Measurements from ENCODE around the gene ABHD13. TPM values are rescaled to one million over a fixed set of nuclear protein-coding genes. Genes with fewer than 3 reads are reported as not detected.

The ABHD13 gene
- total and polyA plus RNA-seq, 7 experiments from 2014 or later = 7.9 to 19.8 (median 11.6) TPM

DNA sequence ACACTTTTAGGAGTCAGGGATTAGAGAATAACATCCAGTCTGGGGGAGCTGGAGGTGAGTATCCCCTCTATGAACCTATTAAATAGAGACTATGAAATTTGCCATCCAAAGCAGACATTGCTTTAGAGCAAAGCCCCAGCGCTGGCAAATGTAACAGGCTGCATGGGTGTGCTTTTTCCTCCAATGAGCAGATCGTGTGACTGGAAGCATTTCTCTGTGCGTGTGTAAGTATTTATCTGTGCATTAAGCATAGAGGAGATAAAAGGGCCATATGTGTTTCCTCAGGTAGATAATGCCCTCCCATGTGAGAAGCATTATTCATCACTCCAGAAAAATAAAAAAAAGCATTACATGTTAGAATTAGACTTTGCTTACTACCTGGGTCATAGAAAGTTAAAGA is 52.2 kb downstream of the ABHD13 start:
- DNase-seq (peak in 1 of 9 donors; percentile 15), ATAC-seq (no peak)
- ChIA-PET CTCF (no interaction called here), POLR2A (interaction anchor here (0.8 to 2.8 kb wide), 4 partner anchors 37 to 67 kb away, joined by 3 to 12 read pairs (median 5); partner anchors contain the start of gene ABHD13)
- Mint-ChIP-seq H3K27me3 (no peaks in the 10 kb centered on the region), H3K27ac (peak overlapping the region; percentile 78 to 97 (median 92)), H3K36me3 (peaks cover 0 to 13% (median 0%) of the 10 kb centered on the region in 5 donors), H3K9me3 (peaks cover 0 to 4% (median 0%) of the 10 kb centered on the region in 11 donors), H3K4me3 (peak overlapping the region; percentile 83 to 98 (median 90)), H3K4me1 (peaks cover 23 to 63% (median 52%) of the 10 kb centered on the region in 7 donors)
- Histone ChIP-seq H3K27me3 (ENCODE audit: control insufficient read depth in 2 of 2, insufficient read depth in 2 of 2, low read length in 2 of 2) (no peaks in the 10 kb centered on the region), H3K36me3 (ENCODE audit: control insufficient read depth in 2 of 3, insufficient read depth in 3 of 3, low read length in 3 of 3) (no peaks in the 10 kb centered on the region), H3K27ac (ENCODE audit: low read depth, low read length) (peak overlapping the region; percentile 66), H3K9me3 (ENCODE audit: control insufficient read depth in 2 of 3, low read length in 3 of 3) (no peaks in the 10 kb centered on the region), H3K4me3 (ENCODE audit: low read length) (peak overlapping the region; percentile 65), H3K4me1 (ENCODE audit: control insufficient read depth in 2 of 2, insufficient read depth in 2 of 2, low read length in 2 of 2) (peaks cover 0 to 7% of the 10 kb centered on the region in 2 donors)
- intact Hi-C loops (cut with micrococcal nuclease) = loop anchor here (1.0 to 2.0 kb wide), 4 partner anchors 18 to 50 kb away; no protein-coding TSS in a partner anchor

- Histone ChIP-seq H3K27me3 (ENCODE audit: control insufficient read depth in 2 of 2, insufficient read depth in 2 of 2, low read length in 2 of 2) (no peaks in the 10 kb centered on the region), H3K27ac (ENCODE audit: low read depth, low read length) (no peak overlapping the region), H3K4me3 (ENCODE audit: low read length) (no peak overlapping the region), H3K9me3 (ENCODE audit: control insufficient read depth in 2 of 3, low read length in 3 of 3) (no peaks in the 10 kb centered on the region), H3K36me3 (ENCODE audit: control insufficient read depth in 2 of 3, insufficient read depth in 3 of 3, low read length in 3 of 3) (no peaks in the 10 kb centered on the region), H3K4me1 (ENCODE audit: control insufficient read depth in 2 of 2, insufficient read depth in 2 of 2, low read length in 2 of 2) (peaks cover 0 to 7% of the 10 kb centered on the region in 2 donors)
- H3K4me1 Mint-ChIP-seq = peaks cover 19 to 45% (median 38%) of the 10 kb centered on the region in 7 donors
- ChIA-PET POLR2A (interaction anchor here (2.8 kb wide), 1 partner anchor 55 kb away, joined by 12 read pairs; the partner anchor contains the start of gene ABHD13), CTCF (no interaction called here)
- H3K4me3 Mint-ChIP-seq = peak overlapping the region in 4 of 10 donors; percentile 2 to 69 (median 9)
- peaks cover 0 to 1% (median 0%) of the 10 kb centered on the region in 11 donors for H3K9me3 Mint-ChIP-seq
- H3K36me3 Mint-ChIP-seq = peaks cover 0 to 10% (median 4%) of the 10 kb centered on the region in 5 donors
- H3K27me3 Mint-ChIP-seq = no peaks in the 10 kb centered on the region
- intact Hi-C loops (cut with micrococcal nuclease) = loop anchor here in 1 of 2 donors (2.0 kb wide), 1 partner anchor 14 kb away; no protein-coding TSS in a partner anchor
- peak overlapping the region in 3 of 9 donors; percentile 32 to 72 (median 57) for H3K27ac Mint-ChIP-seq
- no peak for ATAC-seq
- no peak for DNase-seq
Observed at GRCh38 chr13:108272333-108272732, 54.1 kb downstream of the ABHD13 start.

DNA sequence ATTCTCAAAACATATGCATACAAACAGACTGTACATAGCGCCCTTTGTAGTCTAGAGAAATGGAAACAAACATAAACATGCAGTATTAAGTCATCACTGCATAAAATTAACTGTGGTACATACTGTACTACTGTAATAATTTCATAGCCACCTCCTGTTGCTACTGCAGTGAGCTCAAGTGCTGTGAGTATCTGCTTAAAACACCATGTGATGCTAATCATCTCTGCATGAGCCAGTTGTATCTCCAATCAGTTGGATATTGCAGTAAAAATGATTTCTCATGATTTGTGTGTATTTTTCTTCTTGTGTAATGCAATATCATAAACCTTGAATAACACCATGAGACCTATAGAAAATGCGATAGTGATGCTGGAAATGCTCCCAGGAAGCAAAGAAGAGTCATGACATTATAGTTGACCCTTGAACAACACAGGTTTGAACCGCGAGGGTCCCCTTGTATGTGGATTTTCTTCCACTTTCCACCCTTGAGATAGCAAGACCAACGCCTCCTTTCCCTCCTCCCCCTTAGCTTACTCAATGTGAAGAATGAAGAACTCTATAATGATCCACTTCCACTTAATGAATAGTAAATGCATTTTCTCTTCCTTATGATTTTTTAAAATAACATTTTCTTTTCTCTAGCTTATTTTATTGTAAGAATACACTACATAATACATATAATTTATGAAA is 55.4 kb downstream of the ABHD13 start:
- Mint-ChIP-seq H3K27me3 (peaks cover 0 to 4% (median 0%) of the 10 kb centered on the region in 5 donors), H3K4me1 (peaks cover 20 to 33% (median 29%) of the 10 kb centered on the region in 7 donors), H3K36me3 (peaks cover 0 to 14% (median 4%) of the 10 kb centered on the region in 5 donors), H3K9me3 (peaks cover 0 to 2% (median 0%) of the 10 kb centered on the region in 11 donors), H3K4me3 (peak overlapping the region in 1 of 10 donors; percentile 44), H3K27ac (peak overlapping the region in 1 of 9 donors; percentile 20)
- Histone ChIP-seq H3K27me3 (ENCODE audit: control insufficient read depth in 2 of 2, insufficient read depth in 2 of 2, low read length in 2 of 2) (no peaks in the 10 kb centered on the region), H3K36me3 (ENCODE audit: control insufficient read depth in 2 of 3, insufficient read depth in 3 of 3, low read length in 3 of 3) (no peaks in the 10 kb centered on the region), H3K9me3 (ENCODE audit: control insufficient read depth in 2 of 3, low read length in 3 of 3) (no peaks in the 10 kb centered on the region), H3K4me1 (ENCODE audit: control insufficient read depth in 2 of 2, insufficient read depth in 2 of 2, low read length in 2 of 2) (peaks cover 0 to 7% of the 10 kb centered on the region in 2 donors), H3K27ac (ENCODE audit: low read depth, low read length) (no peak overlapping the region), H3K4me3 (ENCODE audit: low read length) (no peak overlapping the region)
- DNase-seq (no peak), ATAC-seq (no peak)
- intact Hi-C loops (cut with micrococcal nuclease) = loop anchor here in 1 of 2 donors (2.0 kb wide), 1 partner anchor 15 kb away; no protein-coding TSS in a partner anchor
- ChIA-PET POLR2A (no interaction called here), CTCF (no interaction called here)

DNA sequence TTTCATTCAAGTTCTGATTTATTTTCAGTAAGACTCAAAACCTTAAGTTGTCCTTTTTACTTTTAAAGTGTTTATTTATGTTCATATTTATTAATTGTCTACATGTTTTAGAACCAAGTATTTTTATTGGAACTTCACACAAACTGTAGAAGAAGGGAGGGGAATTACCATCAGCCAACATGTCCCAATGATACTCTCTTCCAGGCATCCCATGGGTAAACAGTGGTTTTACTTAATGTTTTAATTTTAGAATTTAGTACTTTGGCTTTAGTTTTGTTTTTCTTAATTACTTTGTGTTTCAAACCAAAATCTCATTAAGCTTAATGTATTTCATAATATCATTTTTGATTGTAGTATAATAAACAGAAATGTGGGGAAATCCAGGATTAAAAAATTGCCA is 56.5 kb downstream of the ABHD13 start:
- Mint-ChIP-seq H3K36me3 (peaks cover 5 to 20% (median 10%) of the 10 kb centered on the region in 5 donors), H3K27me3 (peaks cover 0 to 4% (median 0%) of the 10 kb centered on the region in 5 donors), H3K27ac (no peak overlapping the region), H3K4me3 (no peak overlapping the region), H3K9me3 (peaks cover 0 to 2% (median 0%) of the 10 kb centered on the region in 11 donors), H3K4me1 (peaks cover 14 to 26% (median 20%) of the 10 kb centered on the region in 7 donors)
- no peak overlapping the region for H3K4me3 ChIP-seq (ENCODE audit: low read length)
- intact Hi-C loops (cut with micrococcal nuclease) = no loop called here
- H3K36me3 ChIP-seq (ENCODE audit: control insufficient read depth in 2 of 3, insufficient read depth in 3 of 3, low read length in 3 of 3) = no peaks in the 10 kb centered on the region
- H3K27me3 ChIP-seq (ENCODE audit: control insufficient read depth in 2 of 2, insufficient read depth in 2 of 2, low read length in 2 of 2) = no peaks in the 10 kb centered on the region
- H3K27ac ChIP-seq (ENCODE audit: low read depth, low read length) = no peak overlapping the region
- no peak for DNase-seq
- H3K4me1 ChIP-seq (ENCODE audit: control insufficient read depth in 2 of 2, insufficient read depth in 2 of 2, low read length in 2 of 2) = peaks cover 0 to 7% of the 10 kb centered on the region in 2 donors
- no peaks in the 10 kb centered on the region for H3K9me3 ChIP-seq (ENCODE audit: control insufficient read depth in 2 of 3, low read length in 3 of 3)
- no peak for ATAC-seq
- CTCF ChIA-PET = no interaction called here
- POLR2A ChIA-PET = no interaction called here

- ChIA-PET POLR2A (interaction anchor here (1.1 kb wide), 1 partner anchor 58 kb away, joined by 4 read pairs; the partner anchor contains the start of gene ABHD13), CTCF (interaction anchor here (1.0 kb wide), 1 partner anchor 621 kb away, joined by 3 read pairs; no protein-coding TSS in a partner anchor)
Observed at GRCh38 chr13:108276060-108276459, 57.9 kb downstream of the ABHD13 start.

GRCh38 chr13:108278466-108278865 is 60.3 kb downstream of the ABHD13 start:
- Histone ChIP-seq H3K27me3 (ENCODE audit: control insufficient read depth in 2 of 2, insufficient read depth in 2 of 2, low read length in 2 of 2) (no peaks in the 10 kb centered on the region), H3K36me3 (ENCODE audit: control insufficient read depth in 2 of 3, insufficient read depth in 3 of 3, low read length in 3 of 3) (no peaks in the 10 kb centered on the region), H3K9me3 (ENCODE audit: control insufficient read depth in 2 of 3, low read length in 3 of 3) (no peaks in the 10 kb centered on the region), H3K4me1 (ENCODE audit: control insufficient read depth in 2 of 2, insufficient read depth in 2 of 2, low read length in 2 of 2) (no peaks in the 10 kb centered on the region), H3K4me3 (ENCODE audit: low read length) (no peak overlapping the region), H3K27ac (ENCODE audit: low read depth, low read length) (no peak overlapping the region)
- H3K27me3 Mint-ChIP-seq = peaks cover 0 to 4% (median 0%) of the 10 kb centered on the region in 5 donors
- H3K4me3 Mint-ChIP-seq = no peak overlapping the region
- intact Hi-C loops (cut with micrococcal nuclease) = no loop called here
- DNase-seq (no peak), ATAC-seq (no peak)
- peaks cover 5 to 23% (median 16%) of the 10 kb centered on the region in 5 donors for H3K36me3 Mint-ChIP-seq
- peaks cover 0 to 2% (median 0%) of the 10 kb centered on the region in 11 donors for H3K9me3 Mint-ChIP-seq
- peaks cover 0 to 12% (median 0%) of the 10 kb centered on the region in 7 donors for H3K4me1 Mint-ChIP-seq
- ChIA-PET POLR2A (interaction anchor here (0.6 kb wide), 1 partner anchor 225 kb away, joined by 4 read pairs; no protein-coding TSS in a partner anchor), CTCF (no interaction called here)
- H3K27ac Mint-ChIP-seq = no peak overlapping the region

More at GRCh38 chr13:108276060-108276459, 57.9 kb downstream of the ABHD13 start:
- no peak overlapping the region for H3K4me3 Mint-ChIP-seq
- intact Hi-C loops (cut with micrococcal nuclease) = no loop called here
- peaks cover 5 to 20% (median 12%) of the 10 kb centered on the region in 5 donors for H3K36me3 Mint-ChIP-seq
- H3K4me1 Mint-ChIP-seq = peaks cover 6 to 16% (median 8%) of the 10 kb centered on the region in 7 donors
- H3K27me3 Mint-ChIP-seq = peaks cover 0 to 4% (median 0%) of the 10 kb centered on the region in 5 donors
- peaks cover 0 to 2% (median 0%) of the 10 kb centered on the region in 11 donors for H3K9me3 Mint-ChIP-seq
- Histone ChIP-seq H3K4me3 (ENCODE audit: low read length) (no peak overlapping the region), H3K4me1 (ENCODE audit: control insufficient read depth in 2 of 2, insufficient read depth in 2 of 2, low read length in 2 of 2) (no peaks in the 10 kb centered on the region), H3K9me3 (ENCODE audit: control insufficient read depth in 2 of 3, low read length in 3 of 3) (no peaks in the 10 kb centered on the region), H3K36me3 (ENCODE audit: control insufficient read depth in 2 of 3, insufficient read depth in 3 of 3, low read length in 3 of 3) (no peaks in the 10 kb centered on the region), H3K27ac (ENCODE audit: low read depth, low read length) (no peak overlapping the region), H3K27me3 (ENCODE audit: control insufficient read depth in 2 of 2, insufficient read depth in 2 of 2, low read length in 2 of 2) (no peaks in the 10 kb centered on the region)
- no peak for ATAC-seq
- no peak overlapping the region for H3K27ac Mint-ChIP-seq
- DNase-seq = no peak
